HG03039 (cell line): Measurements from ENCODE around the gene DDHD1.
A peak's percentile ranks its signal among the peaks of the same experiment; 100 is the strongest.
"Not testable (repeated sequence)": the region's sequence is repeated elsewhere in the genome, so short reads cannot be mapped to it uniquely, and the experiment has no call there.

Source experiments
- ATAC-seq: cut with Tn5 transposase; IDR thresholded peaks from one replicate; pipeline ENCODE4 v1.9.1; 2021; ENCODE audit warnings: mild to moderate bottlenecking, moderate library complexity; ENCODE audit not compliant: unreplicated experiment

Gene DDHD1

GRCh38 chr14:53152184-53152886, 788 bp downstream of the DDHD1 start:
- peak; percentile 22 for ATAC-seq

DNA sequence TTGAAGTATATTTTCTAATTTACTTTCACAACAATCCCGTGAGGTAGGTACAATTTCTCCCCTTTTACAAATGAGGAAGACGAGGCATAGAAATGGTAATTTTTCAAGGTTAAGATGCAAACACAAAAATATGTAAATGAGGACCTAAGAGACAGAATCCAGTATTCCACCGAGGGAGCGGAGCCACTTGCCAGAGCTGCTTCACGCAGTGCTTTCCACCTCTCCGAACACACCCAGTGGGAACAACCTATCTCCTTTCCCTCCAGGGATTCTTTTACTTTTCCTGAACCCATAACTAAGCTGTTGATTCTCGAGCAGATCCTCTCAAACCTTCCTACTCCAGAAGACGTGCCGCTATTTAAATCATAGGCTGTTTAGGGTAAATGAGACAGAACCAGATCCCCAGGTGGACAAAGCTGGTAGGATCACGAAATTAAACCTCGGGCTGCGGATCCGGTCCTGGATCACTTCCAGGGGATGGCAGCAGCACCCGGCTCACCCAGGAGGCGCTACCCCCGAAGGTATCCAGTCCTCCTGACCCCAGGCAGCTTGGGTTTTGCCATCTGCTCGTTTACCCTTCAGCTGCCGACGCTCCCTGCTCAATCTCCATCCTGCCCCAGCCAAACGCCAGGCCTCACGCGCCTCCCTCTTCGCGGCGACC, 1.5 kb downstream of the DDHD1 start:
- no peak for ATAC-seq

- ATAC-seq = no peak
Measured at GRCh38 chr14:53149668-53150316, 3.3 kb downstream of the DDHD1 start.

GRCh38 chr14:53148671-53149070, 4.5 kb downstream of the DDHD1 start:
- no peak for ATAC-seq

DNA sequence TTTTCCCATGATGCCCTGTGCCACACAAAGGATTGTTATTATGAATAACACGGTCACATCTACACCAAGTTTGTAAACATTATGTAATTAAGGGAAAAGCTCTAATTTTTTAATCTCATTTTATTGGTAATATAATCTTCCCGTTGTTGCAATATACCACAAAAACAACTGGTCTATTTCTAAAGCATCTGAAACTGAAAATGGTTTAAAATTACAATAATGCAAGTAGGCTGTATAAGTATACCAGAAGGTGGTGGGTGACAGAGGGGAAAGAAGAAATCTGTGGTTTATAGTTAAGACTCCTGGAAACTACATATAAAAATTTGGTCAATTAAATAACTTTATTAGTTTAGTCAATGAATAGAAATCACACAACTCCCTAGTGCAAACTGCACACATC, 5.2 kb downstream of the DDHD1 start:
- ATAC-seq = no peak

DNA sequence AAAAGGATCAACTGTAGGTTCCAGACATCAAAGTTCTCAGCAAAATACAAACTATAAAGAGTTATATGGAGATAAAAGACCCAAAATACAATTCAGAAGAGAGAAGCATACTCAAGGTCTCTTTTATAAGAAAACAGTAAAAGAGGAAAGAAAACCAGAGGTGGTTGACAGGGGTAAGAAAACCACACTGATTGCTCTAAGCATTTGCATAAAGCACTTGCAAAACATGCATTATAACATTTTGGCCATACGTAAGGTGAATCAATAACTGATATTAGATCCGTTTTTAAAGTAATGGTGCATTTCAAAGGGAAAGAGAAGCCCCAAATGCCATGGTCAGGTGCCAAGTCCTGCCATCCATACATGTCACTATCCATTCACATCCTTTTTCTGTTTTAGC, 5.9 kb downstream of the DDHD1 start:
- ATAC-seq = no peak

DNA sequence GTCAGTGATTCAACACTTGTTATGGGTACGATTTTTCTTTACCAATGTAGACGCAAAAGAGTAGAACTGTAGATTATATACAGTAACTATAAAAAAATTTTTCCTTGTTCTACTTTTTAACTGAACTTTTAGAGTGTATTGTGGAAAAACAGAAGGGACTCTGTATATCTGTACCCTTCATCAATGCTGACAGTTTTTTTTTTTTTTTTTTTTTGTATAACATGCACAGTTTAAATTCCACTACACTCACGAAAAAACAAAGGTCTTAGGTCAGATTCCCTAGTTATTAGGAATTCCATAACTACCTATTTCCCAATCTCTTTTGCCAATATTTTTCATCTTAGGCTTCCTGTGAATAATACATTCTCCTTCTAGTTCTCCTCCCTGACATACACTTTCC, 6.4 kb downstream of the DDHD1 start:
- no peak for ATAC-seq

DNA sequence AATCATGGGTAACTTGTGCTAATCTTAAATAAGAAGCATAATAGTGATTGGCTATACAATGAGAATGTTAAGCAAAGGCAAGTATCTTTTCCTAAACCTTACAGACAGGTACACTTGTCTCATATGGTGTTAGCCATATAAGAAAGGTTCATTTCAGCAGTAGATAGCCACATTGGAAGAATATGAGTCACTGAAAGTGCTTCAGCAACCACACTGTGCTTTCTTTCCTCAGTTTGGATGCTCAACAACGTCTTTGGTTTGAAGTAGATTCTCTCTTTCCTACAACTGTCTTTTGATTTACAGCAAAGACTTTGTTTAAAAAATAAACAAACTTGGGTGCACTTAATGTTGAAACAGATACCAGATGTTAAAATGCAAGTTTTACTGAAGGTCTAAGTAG, 8.9 kb downstream of the DDHD1 start:
- ATAC-seq = peak; percentile 80

GRCh38 chr14:53140585-53140984, 12.5 kb downstream of the DDHD1 start:
- ATAC-seq = no peak

DNA sequence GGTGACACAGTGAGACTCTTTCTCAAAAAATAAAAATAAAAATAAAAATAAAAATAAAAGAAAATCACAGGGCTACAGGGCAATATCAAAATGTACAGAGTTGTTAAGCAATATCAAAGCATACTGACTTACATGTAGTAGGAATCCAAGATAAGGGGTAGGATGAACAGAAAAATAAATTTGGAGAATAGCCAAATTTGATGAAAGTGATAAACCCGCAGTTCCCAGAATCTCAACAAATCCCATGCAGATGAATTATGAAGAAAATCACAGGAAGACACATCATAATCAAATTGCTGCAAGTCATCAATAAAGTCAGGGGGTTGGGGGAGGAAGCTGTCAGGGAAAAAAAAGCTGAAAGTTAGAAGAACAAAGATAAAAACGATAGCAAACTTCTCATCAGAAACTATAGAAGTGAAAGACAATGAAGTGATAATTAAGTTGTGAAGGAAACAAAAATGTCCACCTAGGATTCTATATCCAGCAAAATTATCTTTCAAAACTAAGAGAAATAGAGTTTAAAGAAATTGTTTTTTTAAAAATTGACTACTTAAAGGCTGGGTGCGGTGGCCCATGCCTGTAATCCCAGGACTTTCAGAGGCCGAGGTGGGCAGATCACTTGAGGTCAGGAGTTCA, 15.4 kb downstream of the DDHD1 start:
- ATAC-seq = no peak

DNA sequence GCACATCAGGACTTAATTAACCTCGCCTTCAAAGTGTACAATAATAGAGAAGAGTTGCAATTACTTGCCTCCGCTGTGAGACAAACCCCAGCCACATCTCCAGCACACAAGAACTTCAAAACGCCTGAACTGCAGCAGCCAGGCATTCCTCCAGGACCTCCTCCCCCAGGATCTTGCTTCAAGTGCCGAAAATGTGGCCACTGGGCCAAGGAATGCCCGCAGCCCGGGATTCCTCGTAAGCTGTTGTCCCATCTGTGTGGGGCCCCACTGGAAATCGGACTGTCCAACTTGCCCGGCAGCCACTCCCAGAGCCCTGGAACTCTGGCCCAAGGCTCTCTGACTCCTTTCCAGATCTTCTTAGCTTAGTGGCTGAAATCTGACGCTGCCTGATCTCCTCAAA, 22.6 kb downstream of the DDHD1 start:
- ATAC-seq = not testable (repeated sequence)

GRCh38 chr14:53128303-53129028, 24.7 kb downstream of the DDHD1 start:
- no peak for ATAC-seq

DNA sequence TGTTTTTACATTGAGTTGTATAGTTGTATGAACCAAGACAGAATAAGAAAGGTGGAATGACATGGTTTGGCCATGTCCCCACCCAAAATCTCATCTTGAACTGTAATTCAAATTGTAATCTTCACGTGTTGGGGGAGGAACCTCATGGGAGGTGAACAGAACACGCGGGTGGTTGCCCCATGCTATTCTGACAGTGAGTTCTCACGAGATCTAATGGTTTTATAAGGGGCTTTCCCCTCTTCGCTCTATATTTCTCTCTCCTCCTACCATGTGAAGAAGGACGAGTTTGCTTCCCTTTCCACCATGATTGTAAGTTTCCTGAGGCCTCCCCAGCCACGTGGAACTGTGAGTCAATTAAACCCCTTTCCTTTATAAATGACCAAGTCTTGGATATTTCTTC, 25.3 kb downstream of the DDHD1 start:
- no peak for ATAC-seq

- ATAC-seq = no peak
Measured at GRCh38 chr14:53127151-53127550, 26.0 kb downstream of the DDHD1 start.

DNA sequence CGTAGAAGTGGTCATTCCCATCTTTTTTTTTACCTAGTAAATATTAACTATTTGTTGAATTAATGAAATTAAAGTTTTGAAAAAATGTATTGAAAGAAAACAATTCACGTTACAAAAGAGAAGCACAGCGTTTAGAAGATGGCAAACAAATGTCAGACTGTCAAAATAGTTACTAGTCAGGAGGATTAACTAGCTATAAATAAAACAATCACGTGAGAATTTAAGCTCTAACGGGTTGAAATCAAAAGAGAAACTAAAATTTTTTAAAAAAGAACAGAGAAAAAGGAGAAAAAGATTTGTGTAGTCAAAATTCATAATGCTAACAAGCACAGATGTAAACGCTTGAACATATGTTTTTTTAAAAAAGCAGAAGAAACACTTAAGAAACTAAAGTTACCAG, 26.4 kb downstream of the DDHD1 start:
- ATAC-seq = no peak

GRCh38 chr14:53124786-53125185, 28.3 kb downstream of the DDHD1 start:
- ATAC-seq = no peak

- not testable (repeated sequence) for ATAC-seq
Measured at GRCh38 chr14:53121419-53121818, 31.7 kb downstream of the DDHD1 start.

DNA sequence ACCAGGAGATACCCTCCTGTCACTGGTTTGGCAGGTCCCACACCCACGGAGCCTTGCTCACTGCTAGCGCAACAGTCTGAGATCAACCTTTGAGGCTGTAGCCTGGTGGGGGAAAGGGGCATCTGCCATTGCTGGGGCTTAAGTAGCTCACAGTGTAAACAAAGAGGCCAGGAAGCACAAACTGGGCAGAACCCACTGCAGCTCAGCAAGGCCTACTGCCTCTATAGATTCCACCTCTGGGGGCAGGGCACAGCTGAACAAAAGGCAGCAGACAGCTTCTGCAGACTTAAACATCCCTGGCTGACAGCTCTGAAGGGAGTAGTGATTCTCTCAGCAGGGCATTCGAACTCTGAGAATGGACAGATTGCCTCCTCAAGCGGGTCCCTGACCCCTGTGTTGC, 35.6 kb downstream of the DDHD1 start:
- not testable (repeated sequence) for ATAC-seq

DNA sequence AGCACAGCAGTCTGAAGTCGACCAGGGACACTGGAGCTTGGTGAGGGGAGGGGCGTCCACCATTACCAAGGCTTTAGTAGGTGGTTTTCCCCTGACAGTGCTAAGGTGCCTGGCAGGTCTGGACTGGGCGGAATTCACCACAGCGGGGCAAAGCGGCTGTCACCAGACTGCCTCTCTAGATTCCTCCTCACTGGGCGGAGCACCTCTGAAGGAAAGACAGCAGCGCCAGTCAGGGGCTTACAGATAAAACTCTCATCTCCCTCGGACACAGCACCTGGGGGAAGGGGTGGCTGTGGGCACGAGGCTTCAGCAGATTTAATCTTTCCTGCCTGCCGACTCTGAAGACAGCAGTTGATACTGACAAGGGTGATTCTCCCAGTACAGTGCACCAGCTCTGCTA, 39.1 kb downstream of the DDHD1 start:
- no peak for ATAC-seq

DNA sequence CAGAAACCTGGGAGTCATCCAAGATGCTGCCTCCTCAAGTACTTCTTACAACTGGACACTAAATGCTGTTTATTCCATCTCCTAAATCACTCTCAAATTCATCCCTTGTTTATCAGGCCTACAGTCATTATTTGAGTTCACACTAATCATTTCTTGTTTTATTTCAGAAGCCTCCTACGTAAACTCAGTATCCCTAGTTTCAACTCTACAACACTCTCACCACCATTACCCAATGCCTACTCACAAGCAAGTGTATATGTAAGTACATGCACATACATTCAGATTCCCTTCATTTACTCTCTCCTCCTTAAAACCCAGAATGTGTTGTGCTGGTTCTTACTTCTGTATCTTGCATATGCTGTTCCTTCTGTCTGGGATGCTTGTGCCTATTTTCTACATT, 43.0 kb downstream of the DDHD1 start:
- no peak for ATAC-seq
